GM21619 (cell line): Measurements from ENCODE around the gene RNF126.
"Not testable (repeated sequence)": the region's sequence is repeated elsewhere in the genome, so short reads cannot be mapped to it uniquely, and the experiment has no call there.

ENCODE experiments used
- ATAC-seq: cut with Tn5 transposase; IDR thresholded peaks from one replicate; pipeline ENCODE4 v1.9.1; 2021; ENCODE audit not compliant: unreplicated experiment

Gene RNF126

GRCh38 chr19:616062-616700, 46.8 kb downstream of the RNF126 start:
- no peak for ATAC-seq

GRCh38 chr19:615619-616018, 47.4 kb downstream of the RNF126 start:
- no peak for ATAC-seq

GRCh38 chr19:613732-614567, 49.1 kb downstream of the RNF126 start:
- no peak for ATAC-seq

- no peak for ATAC-seq
Measured at GRCh38 chr19:612941-613340, 50.1 kb downstream of the RNF126 start.

- ATAC-seq, result no peak
Measured at GRCh38 chr19:611481-611868, 51.5 kb downstream of the RNF126 start.

GRCh38 chr19:610801-611480, 52.1 kb downstream of the RNF126 start:
- ATAC-seq, result no peak

GRCh38 chr19:610071-610800, 52.8 kb downstream of the RNF126 start:
- no peak for ATAC-seq

GRCh38 chr19:609004-609346, 54.0 kb downstream of the RNF126 start:
- ATAC-seq, result no peak

- no peak for ATAC-seq
Measured at GRCh38 chr19:608155-609003, 54.6 kb downstream of the RNF126 start.

GRCh38 chr19:607301-608154, 55.5 kb downstream of the RNF126 start:
- no peak for ATAC-seq

- not testable (repeated sequence) for ATAC-seq
Measured at GRCh38 chr19:605061-605971, 57.7 kb downstream of the RNF126 start.

GRCh38 chr19:604355-604754, 58.7 kb downstream of the RNF126 start:
- no peak for ATAC-seq

GRCh38 chr19:603779-604178, 59.2 kb downstream of the RNF126 start:
- not testable (repeated sequence) for ATAC-seq

- ATAC-seq, result not testable (repeated sequence)
Measured at GRCh38 chr19:603302-603639, 59.7 kb downstream of the RNF126 start.

GRCh38 chr19:602391-603301, 60.4 kb downstream of the RNF126 start:
- ATAC-seq, result no peak

GRCh38 chr19:601790-602189, 61.2 kb downstream of the RNF126 start:
- ATAC-seq, result no peak

- no peak for ATAC-seq
Measured at GRCh38 chr19:601310-601709, 61.7 kb downstream of the RNF126 start.
